OCI-LY3 (cell line): Measurements from ENCODE around the gene INTS3.

Experiments
- H2AFZ ChIP-seq: fragments of 200-600, 300-600 bp; shearing (Covaris generic); 2 replicates; pipeline ENCODE4 v1.6.0; 2014; ENCODE audit warnings: antibody characterized with exemption, low read depth, low read length
- H3K27ac ChIP-seq: fragments of 200-600, 300-600 bp; sonication (generic); 2 replicates; pipeline ENCODE4 v1.5.1; 2014; ENCODE audit warnings: mild to moderate bottlenecking, low read length, moderate library complexity, mixed read lengths
- H3K27me3 ChIP-seq: fragments of 200-600, 300-600 bp; sonication (generic); 2 replicates; pipeline ENCODE4 v1.6.1; 2014; ENCODE audit warnings: low read depth, low read length, mixed read lengths
- H3K36me3 ChIP-seq: fragments of 200-600, 300-600 bp; sonication (generic); replicated peaks from 2 replicates; pipeline ENCODE3; 2014; ENCODE audit warnings: low read depth, low read length, mixed read lengths
- H3K4me1 ChIP-seq: fragments of 300-600, 200-600 bp; sonication (generic); 2 replicates; pipeline ENCODE4 v1.6.1; 2014; ENCODE audit warnings: low read length, mixed read lengths
- H3K4me2 ChIP-seq: fragments of 200-600, 300-600 bp; sonication (generic); 2 replicates; pipeline ENCODE4 v1.6.1; 2014; ENCODE audit warnings: low read length, mixed read lengths
- H3K4me3 ChIP-seq: fragments of 300-600, 200-600 bp; sonication (generic); 2 replicates; pipeline ENCODE4 v1.5.1; 2014; ENCODE audit warnings: antibody characterized with exemption, mild to moderate bottlenecking, low read length, moderate library complexity
- H3K79me2 ChIP-seq: fragments of 300-600, 200-600 bp; shearing (Covaris generic); 2 replicates; pipeline ENCODE4 v1.6.1; 2014; ENCODE audit warnings: mild to moderate bottlenecking, low read length, mixed read lengths
- H3K9ac ChIP-seq: fragments of 300-600, 200-600 bp; shearing (Covaris generic); 2 replicates; pipeline ENCODE4 v1.6.0; 2014; ENCODE audit warnings: mild to moderate bottlenecking, low read length, moderate library complexity
- H3K9me3 ChIP-seq: fragments of 200-600, 300-600 bp; shearing (Covaris generic); 2 replicates; pipeline ENCODE4 v1.6.1; 2014; ENCODE audit warnings: low read length, mixed read lengths; ENCODE audit not compliant: insufficient read depth
- H4K20me1 ChIP-seq: fragments of 200-600, 300-600 bp; sonication (generic); 2 replicates; pipeline ENCODE4 v1.6.1; 2016; ENCODE audit warnings: low read length, mixed read lengths; ENCODE audit not compliant: insufficient read depth
- EZH2phosphoT487 ChIP-seq: fragments of 200-600 bp; shearing (Covaris generic); IDR thresholded peaks from 2 replicates; pipeline ENCODE4 v1.6.1; 2018; ENCODE audit warnings: antibody characterized with exemption, mixed run types, low read depth
- TF ChIP-seq, protein P1 (sequence below): fragments of 200-600, 300-600 bp; sonication (generic); IDR thresholded peaks from 2 replicates; pipeline ENCODE4 v1.5.1; 2014; ENCODE audit warnings: antibody characterized with exemption, low read length, low read depth

Gene INTS3

DNA sequence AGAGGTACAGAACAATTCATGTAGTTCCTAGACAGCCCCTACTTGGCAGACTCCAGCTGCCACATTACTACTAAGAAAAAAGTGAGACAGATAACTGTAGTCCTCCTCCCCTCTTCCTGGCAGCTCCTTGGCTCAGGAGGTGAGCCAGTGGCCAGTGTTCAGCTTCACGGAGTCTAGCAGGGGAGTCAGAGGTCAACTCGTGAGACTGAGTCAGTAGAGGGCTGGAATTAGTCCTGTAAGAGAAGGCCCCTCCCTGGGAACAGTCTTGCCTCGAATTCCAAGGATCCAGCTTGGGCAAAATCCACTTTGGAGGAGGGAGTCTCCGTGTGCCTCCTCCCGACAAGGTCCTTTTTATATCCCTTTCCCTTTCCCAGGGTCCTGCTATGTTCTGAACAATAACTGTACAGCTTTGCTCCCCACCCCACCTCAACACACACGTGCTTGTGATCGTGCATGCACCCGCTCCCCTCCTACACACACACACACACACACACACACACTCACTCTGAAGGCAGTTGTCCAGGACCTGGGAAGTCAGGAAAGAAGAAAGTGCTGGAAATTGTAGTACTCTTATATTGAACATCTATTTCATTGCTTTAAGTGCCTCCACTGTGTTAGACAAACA is 24.8 kb downstream of the INTS3 start:
- no peaks in the 10 kb centered on the region for H3K79me2 ChIP-seq
- no peak for TF ChIP-seq EZH2phosphoT487
- TF ChIP-seq, protein P1, sequence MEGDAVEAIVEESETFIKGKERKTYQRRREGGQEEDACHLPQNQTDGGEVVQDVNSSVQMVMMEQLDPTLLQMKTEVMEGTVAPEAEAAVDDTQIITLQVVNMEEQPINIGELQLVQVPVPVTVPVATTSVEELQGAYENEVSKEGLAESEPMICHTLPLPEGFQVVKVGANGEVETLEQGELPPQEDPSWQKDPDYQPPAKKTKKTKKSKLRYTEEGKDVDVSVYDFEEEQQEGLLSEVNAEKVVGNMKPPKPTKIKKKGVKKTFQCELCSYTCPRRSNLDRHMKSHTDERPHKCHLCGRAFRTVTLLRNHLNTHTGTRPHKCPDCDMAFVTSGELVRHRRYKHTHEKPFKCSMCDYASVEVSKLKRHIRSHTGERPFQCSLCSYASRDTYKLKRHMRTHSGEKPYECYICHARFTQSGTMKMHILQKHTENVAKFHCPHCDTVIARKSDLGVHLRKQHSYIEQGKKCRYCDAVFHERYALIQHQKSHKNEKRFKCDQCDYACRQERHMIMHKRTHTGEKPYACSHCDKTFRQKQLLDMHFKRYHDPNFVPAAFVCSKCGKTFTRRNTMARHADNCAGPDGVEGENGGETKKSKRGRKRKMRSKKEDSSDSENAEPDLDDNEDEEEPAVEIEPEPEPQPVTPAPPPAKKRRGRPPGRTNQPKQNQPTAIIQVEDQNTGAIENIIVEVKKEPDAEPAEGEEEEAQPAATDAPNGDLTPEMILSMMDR = no peak
- H3K9me3 ChIP-seq = no peaks in the 10 kb centered on the region
- no peak overlapping the region for H2AFZ ChIP-seq
- H3K4me3 ChIP-seq = no peak overlapping the region
- peaks cover 66% of the 10 kb centered on the region for H3K36me3 ChIP-seq
- no peaks in the 10 kb centered on the region for H4K20me1 ChIP-seq
- no peaks in the 10 kb centered on the region for H3K27me3 ChIP-seq
- H3K27ac ChIP-seq = no peak overlapping the region
- peaks cover 9% of the 10 kb centered on the region for H3K4me1 ChIP-seq
- no peak overlapping the region for H3K9ac ChIP-seq
- no peak overlapping the region for H3K4me2 ChIP-seq

DNA sequence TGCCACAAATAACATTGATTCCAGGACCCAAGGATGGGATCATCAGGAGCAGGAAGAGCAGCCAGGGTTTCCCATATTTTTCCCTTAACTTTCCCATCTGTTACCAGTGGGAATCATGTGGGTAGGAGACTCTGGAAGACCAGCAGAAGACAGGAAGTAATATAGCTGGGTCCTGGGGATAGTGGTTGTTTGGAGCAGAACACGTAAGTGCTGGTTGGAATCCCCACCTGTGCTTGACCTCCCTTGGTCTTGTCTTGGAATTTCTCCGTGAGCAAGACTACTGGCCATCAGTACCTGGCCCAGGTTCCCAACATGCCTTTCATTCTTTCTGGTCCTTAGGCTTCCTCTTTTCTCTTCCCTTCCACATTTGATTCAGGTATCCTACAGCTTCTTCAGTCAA is 26.4 kb downstream of the INTS3 start:
- no peak overlapping the region for H3K9ac ChIP-seq
- H3K4me1 ChIP-seq = peaks cover 8% of the 10 kb centered on the region
- no peak overlapping the region for H3K27ac ChIP-seq
- no peak overlapping the region for H3K4me2 ChIP-seq
- no peak overlapping the region for H3K4me3 ChIP-seq
- TF ChIP-seq EZH2phosphoT487 = no peak
- TF ChIP-seq, protein P1 = no peak
- H3K27me3 ChIP-seq = no peaks in the 10 kb centered on the region
- peaks cover 63% of the 10 kb centered on the region for H3K36me3 ChIP-seq
- H4K20me1 ChIP-seq = no peaks in the 10 kb centered on the region
- no peak overlapping the region for H2AFZ ChIP-seq
- no peaks in the 10 kb centered on the region for H3K79me2 ChIP-seq
- H3K9me3 ChIP-seq = no peaks in the 10 kb centered on the region

DNA sequence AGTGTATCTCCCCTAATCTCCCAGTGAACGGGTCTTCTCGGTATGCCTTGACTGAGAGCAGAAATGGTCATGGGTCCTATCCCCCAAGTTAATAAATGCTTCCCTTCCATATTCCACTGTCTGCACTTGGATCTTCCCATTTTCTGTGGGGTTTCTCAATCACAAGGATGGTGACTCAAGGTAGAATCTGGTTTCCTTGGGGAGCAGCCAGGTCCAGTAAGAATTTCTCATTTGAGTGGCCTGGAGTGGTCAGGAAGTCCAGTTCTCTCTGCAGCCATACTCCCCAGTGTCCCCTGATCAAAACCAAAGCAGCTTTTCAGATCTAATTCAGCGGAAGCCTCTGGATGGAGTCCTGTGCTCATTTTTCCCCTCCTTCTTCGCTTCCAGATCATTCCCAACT is 32.6 kb downstream of the INTS3 start:
- H3K79me2 ChIP-seq = no peaks in the 10 kb centered on the region
- no peaks in the 10 kb centered on the region for H4K20me1 ChIP-seq
- no peaks in the 10 kb centered on the region for H3K9me3 ChIP-seq
- H3K4me2 ChIP-seq = no peak overlapping the region
- H2AFZ ChIP-seq = no peak overlapping the region
- no peak overlapping the region for H3K27ac ChIP-seq
- no peak overlapping the region for H3K4me3 ChIP-seq
- H3K9ac ChIP-seq = no peak overlapping the region
- TF ChIP-seq, protein P1 = no peak
- no peak for TF ChIP-seq EZH2phosphoT487
- no peaks in the 10 kb centered on the region for H3K4me1 ChIP-seq
- H3K27me3 ChIP-seq = no peaks in the 10 kb centered on the region
- peaks cover 69% of the 10 kb centered on the region for H3K36me3 ChIP-seq

DNA sequence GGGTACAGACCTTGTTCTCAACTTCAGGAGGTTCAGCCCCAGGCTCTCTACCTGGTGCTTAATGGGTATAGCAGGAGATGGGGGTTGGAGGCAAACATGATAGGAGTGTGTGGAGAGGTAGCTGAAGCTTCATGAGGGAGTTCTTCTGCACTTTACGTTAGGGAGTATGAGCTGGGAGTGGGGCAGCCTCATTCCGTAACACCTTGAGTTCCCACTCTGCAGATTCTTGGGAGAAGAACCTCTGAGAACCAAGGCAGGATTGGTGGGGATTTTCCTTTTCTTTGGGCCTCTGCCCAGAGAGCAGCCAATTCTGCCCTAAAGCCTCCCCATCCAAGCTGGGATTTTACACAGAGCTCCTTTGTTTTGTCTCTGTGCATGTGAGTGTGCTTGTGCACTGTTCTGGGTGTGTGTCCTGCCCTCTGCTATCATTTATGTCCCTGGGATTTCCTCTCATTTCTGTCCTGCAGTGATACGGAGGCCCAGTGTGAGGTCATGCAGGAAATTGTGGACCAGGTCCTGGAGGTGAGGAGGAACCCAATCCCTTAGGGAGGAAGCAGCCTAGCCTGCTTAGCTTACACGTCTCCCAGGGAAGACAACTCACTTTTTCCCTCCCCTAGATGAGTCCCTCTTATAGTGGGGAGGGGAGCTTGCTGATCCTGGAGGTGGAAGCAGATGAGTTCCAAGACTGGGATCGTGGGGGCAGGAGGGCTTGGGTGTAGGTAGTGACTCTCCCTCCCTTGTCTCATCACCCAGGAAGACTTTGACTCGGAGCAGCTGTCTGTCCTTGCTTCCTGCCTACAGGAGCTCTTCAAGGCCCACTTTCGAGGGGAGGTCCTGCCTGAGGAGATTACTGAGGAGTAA is 35.7 kb downstream of the INTS3 start:
- H3K4me3 ChIP-seq = no peak overlapping the region
- no peaks in the 10 kb centered on the region for H3K79me2 ChIP-seq
- H2AFZ ChIP-seq = no peak overlapping the region
- H3K27ac ChIP-seq = no peak overlapping the region
- H4K20me1 ChIP-seq = no peaks in the 10 kb centered on the region
- H3K9ac ChIP-seq = no peak overlapping the region
- peaks cover 71% of the 10 kb centered on the region for H3K36me3 ChIP-seq
- H3K9me3 ChIP-seq = no peaks in the 10 kb centered on the region
- no peaks in the 10 kb centered on the region for H3K4me1 ChIP-seq
- H3K4me2 ChIP-seq = no peak overlapping the region
- no peaks in the 10 kb centered on the region for H3K27me3 ChIP-seq
- TF ChIP-seq EZH2phosphoT487 = no peak
- TF ChIP-seq, protein P1 = no peak
